SK-N-SH treated with all-trans-retinoic acid at 6 μM for 48 hours (cell line): ENCODE data around the gene MCHR1.

Experiments used
- ARNTL ChIP-seq: fragments of 450-650 bp; formaldehyde crosslinking; IDR thresholded peaks from 2 replicates; pipeline ENCODE4 v1.5.0; 2020; ENCODE audit warnings: low read depth, mild to moderate bottlenecking, moderate library complexity, borderline replicate concordance
- BACH2 ChIP-seq: fragments of 250-450 bp; sonication (Bioruptor Pico); IDR thresholded peaks from 2 replicates; pipeline ENCODE4 v1.9.0; 2021; ENCODE audit warnings: mild to moderate bottlenecking, borderline replicate concordance
- CSDC2 ChIP-seq: fragments of 250-450 bp; sonication (Bioruptor Pico); IDR thresholded peaks from 2 replicates; pipeline ENCODE4 v1.5.0; 2020; ENCODE audit warnings: mild to moderate bottlenecking, moderate library complexity
- ESRRG ChIP-seq: fragments of 250-450 bp; sonication (Bioruptor Pico); IDR thresholded peaks from 2 replicates; pipeline ENCODE4 v1.6.1; 2021; ENCODE audit warnings: mild to moderate bottlenecking
- OSR1 ChIP-seq: fragments of 250-450 bp; sonication (Bioruptor Pico); IDR thresholded peaks from 2 replicates; pipeline ENCODE4 v1.8.0; 2022; ENCODE audit warnings: moderate library complexity, mild to moderate bottlenecking, inconsistent platforms
- ZC3H10 ChIP-seq: fragments of 250-450 bp; sonication (Bioruptor Pico); IDR thresholded peaks from 2 replicates; pipeline ENCODE4 v1.5.1; 2021; ENCODE audit warnings: mild to moderate bottlenecking, moderate library complexity
- ZNF8 ChIP-seq: fragments of 450-650 bp; formaldehyde crosslinking; IDR thresholded peaks from 2 replicates; pipeline ENCODE4 v1.5.0; 2020; ENCODE audit warnings: mild to moderate bottlenecking, moderate library complexity
- TF ChIP-seq, protein P1 (sequence below): fragments of 250-450 bp; sonication (Bioruptor Pico); IDR thresholded peaks from 2 replicates; pipeline ENCODE4 v1.5.1; 2020; ENCODE audit warnings: low read depth, mild to moderate bottlenecking, moderate library complexity
- TF ChIP-seq, protein P2 (sequence below): fragments of 250-450 bp; sonication (Bioruptor Pico); IDR thresholded peaks from 2 replicates; pipeline ENCODE4 v1.8.0; 2020; ENCODE audit warnings: mild to moderate bottlenecking, moderate library complexity, borderline replicate concordance

DNA sequence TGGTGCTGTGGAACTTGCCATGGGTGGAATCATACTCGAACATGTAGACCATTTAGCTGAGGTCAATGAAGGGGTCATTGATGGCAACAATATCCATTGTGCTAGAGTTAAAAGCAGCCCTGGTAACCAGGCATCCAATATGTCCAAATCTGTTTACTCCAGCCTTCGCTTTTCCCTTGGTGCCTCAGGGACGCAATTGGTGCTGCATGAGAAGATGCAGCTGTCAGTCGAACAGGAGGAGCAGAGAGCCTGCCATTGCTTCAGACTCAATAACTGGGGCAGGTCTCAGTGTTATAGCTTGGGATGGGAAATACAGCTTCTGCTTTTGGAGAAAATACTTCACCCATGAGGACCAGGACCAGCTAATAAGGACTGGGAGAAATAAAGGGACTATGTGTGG is 5.0 kb upstream of the MCHR1 start:
- TF ChIP-seq ZNF8 (CRISPR knock-in tag) (no peak), ARNTL (CRISPR knock-in tag) (no peak), ESRRG (CRISPR knock-in tag) (no peak), BACH2 (CRISPR knock-in tag) (no peak), CSDC2 (CRISPR knock-in tag) (no peak), ZC3H10 (CRISPR knock-in tag) (no peak), OSR1 (no peak)
- TF ChIP-seq, protein P1, sequence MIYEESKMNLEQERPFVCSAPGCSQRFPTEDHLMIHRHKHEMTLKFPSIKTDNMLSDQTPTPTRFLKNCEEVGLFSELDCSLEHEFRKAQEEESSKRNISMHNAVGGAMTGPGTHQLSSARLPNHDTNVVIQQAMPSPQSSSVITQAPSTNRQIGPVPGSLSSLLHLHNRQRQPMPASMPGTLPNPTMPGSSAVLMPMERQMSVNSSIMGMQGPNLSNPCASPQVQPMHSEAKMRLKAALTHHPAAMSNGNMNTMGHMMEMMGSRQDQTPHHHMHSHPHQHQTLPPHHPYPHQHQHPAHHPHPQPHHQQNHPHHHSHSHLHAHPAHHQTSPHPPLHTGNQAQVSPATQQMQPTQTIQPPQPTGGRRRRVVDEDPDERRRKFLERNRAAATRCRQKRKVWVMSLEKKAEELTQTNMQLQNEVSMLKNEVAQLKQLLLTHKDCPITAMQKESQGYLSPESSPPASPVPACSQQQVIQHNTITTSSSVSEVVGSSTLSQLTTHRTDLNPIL (CRISPR knock-in tag): no peak
- TF ChIP-seq, protein P2, sequence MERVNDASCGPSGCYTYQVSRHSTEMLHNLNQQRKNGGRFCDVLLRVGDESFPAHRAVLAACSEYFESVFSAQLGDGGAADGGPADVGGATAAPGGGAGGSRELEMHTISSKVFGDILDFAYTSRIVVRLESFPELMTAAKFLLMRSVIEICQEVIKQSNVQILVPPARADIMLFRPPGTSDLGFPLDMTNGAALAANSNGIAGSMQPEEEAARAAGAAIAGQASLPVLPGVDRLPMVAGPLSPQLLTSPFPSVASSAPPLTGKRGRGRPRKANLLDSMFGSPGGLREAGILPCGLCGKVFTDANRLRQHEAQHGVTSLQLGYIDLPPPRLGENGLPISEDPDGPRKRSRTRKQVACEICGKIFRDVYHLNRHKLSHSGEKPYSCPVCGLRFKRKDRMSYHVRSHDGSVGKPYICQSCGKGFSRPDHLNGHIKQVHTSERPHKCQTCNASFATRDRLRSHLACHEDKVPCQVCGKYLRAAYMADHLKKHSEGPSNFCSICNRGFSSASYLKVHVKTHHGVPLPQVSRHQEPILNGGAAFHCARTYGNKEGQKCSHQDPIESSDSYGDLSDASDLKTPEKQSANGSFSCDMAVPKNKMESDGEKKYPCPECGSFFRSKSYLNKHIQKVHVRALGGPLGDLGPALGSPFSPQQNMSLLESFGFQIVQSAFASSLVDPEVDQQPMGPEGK (CRISPR knock-in tag): no peak
